ENCODE measurements around the gene PYGL.

Gene PYGL

GRCh38 chr14:50871228-50871627 lies 73.1 kb downstream of the PYGL start:
- no peak for TF ChIP-seq CTCF (IDR thresholded peaks at IDR 0.05; ENCODE audit: low read depth, low read length)
- no peaks in the 10 kb centered on the region for H3K9me3 ChIP-seq

GRCh38 chr14:50865391-50866076 lies 78.7 kb downstream of the PYGL start:
- Histone ChIP-seq H3K36me3 (no peaks in the 10 kb centered on the region), H3K27me3 (no peaks in the 10 kb centered on the region), H3K9me3 (no peaks in the 10 kb centered on the region), H3K4me1 (peaks cover 4% of the 10 kb centered on the region; the same call in 1 of the 2 replicates), H3K4me3 (ENCODE audit: low read depth, low read length) (no peak overlapping the region)
- no peak for TF ChIP-seq CTCF (IDR thresholded peaks at IDR 0.05; ENCODE audit: low read depth, low read length)
- DNase-seq: no peak

More at GRCh38 chr14:50871228-50871627, 73.1 kb downstream of the PYGL start:
- no peak overlapping the region for H3K4me3 ChIP-seq (ENCODE audit: low read depth, low read length)
- peaks cover 5% of the 10 kb centered on the region for H3K27me3 ChIP-seq
- DNase-seq: no peak
- H3K36me3 ChIP-seq: no peaks in the 10 kb centered on the region
- H3K4me1 ChIP-seq: no peaks in the 10 kb centered on the region; the same call in 1 of the 2 replicates

- H3K27me3 ChIP-seq: no peaks in the 10 kb centered on the region
- H3K9me3 ChIP-seq: no peaks in the 10 kb centered on the region
- TF ChIP-seq CTCF (IDR thresholded peaks at IDR 0.05; ENCODE audit: low read depth, low read length): no peak
- H3K4me3 ChIP-seq (ENCODE audit: low read depth, low read length): no peak overlapping the region
- no peak for DNase-seq
- H3K4me1 ChIP-seq: peaks cover 4% of the 10 kb centered on the region; the same call in 1 of the 2 replicates
- no peaks in the 10 kb centered on the region for H3K36me3 ChIP-seq
These were observed 79.3 kb downstream of the PYGL start for GRCh38 chr14:50864946-50865345.

- Histone ChIP-seq H3K4me1 (peaks cover 4% of the 10 kb centered on the region; the same call in 1 of the 2 replicates), H3K27me3 (no peaks in the 10 kb centered on the region), H3K36me3 (no peaks in the 10 kb centered on the region), H3K4me3 (ENCODE audit: low read depth, low read length) (no peak overlapping the region), H3K9me3 (no peaks in the 10 kb centered on the region)
- DNase-seq: no peak
- TF ChIP-seq CTCF (IDR thresholded peaks at IDR 0.05; ENCODE audit: low read depth, low read length): no peak
These were observed 80.0 kb downstream of the PYGL start for GRCh38 chr14:50864237-50864636.

GRCh38 chr14:50862036-50862570 lies 82.2 kb downstream of the PYGL start:
- no peaks in the 10 kb centered on the region for H3K9me3 ChIP-seq
- DNase-seq: no peak
- H3K4me3 ChIP-seq (ENCODE audit: low read depth, low read length): no peak overlapping the region
- peaks cover 4% of the 10 kb centered on the region; the same call in 1 of the 2 replicates for H3K4me1 ChIP-seq
- no peaks in the 10 kb centered on the region for H3K27me3 ChIP-seq
- no peak for TF ChIP-seq CTCF (IDR thresholded peaks at IDR 0.05; ENCODE audit: low read depth, low read length)
- H3K36me3 ChIP-seq: no peaks in the 10 kb centered on the region

GRCh38 chr14:50860478-50861086 lies 83.7 kb downstream of the PYGL start:
- peak; percentile 85 for DNase-seq
- Histone ChIP-seq H3K36me3 (no peaks in the 10 kb centered on the region), H3K9me3 (no peaks in the 10 kb centered on the region), H3K4me3 (ENCODE audit: low read depth, low read length) (peak overlapping the region; percentile 81), H3K4me1 (peaks cover 3% of the 10 kb centered on the region; the same call in 1 of the 2 replicates), H3K27me3 (no peaks in the 10 kb centered on the region)
- peak; percentile 78 for TF ChIP-seq CTCF (IDR thresholded peaks at IDR 0.05; ENCODE audit: low read depth, low read length)
